ENCODE measurements around the gene DGKI.

DGKI gene

GRCh38 chr7:137652721-137653120 is 194.1 kb downstream of the DGKI start:
- peak; percentile 27 for DNase-seq

GRCh38 chr7:137647905-137648565 is 198.7 kb downstream of the DGKI start:
- no peak for DNase-seq

- peak; percentile 51 for DNase-seq
Measured at GRCh38 chr7:137642472-137642871, 204.3 kb downstream of the DGKI start.

- no peak for DNase-seq
Measured at GRCh38 chr7:137642031-137642430, 204.7 kb downstream of the DGKI start.

- no peak for DNase-seq
Measured at GRCh38 chr7:137636376-137636775, 210.4 kb downstream of the DGKI start.

- no peak for DNase-seq
Measured at GRCh38 chr7:137635874-137636273, 210.9 kb downstream of the DGKI start.

GRCh38 chr7:137635132-137635531 is 211.6 kb downstream of the DGKI start:
- DNase-seq, result no peak

GRCh38 chr7:137634356-137634755 is 212.4 kb downstream of the DGKI start:
- DNase-seq, result no peak

- no peak for DNase-seq
Measured at GRCh38 chr7:137633133-137633532, 213.6 kb downstream of the DGKI start.

- DNase-seq, result no peak
Measured at GRCh38 chr7:137628216-137628615, 218.6 kb downstream of the DGKI start.

- DNase-seq, result peak; percentile 61
Measured at GRCh38 chr7:137626469-137627067, 220.2 kb downstream of the DGKI start.

- peak; percentile 27 for DNase-seq
Measured at GRCh38 chr7:137625197-137625596, 221.6 kb downstream of the DGKI start.

- DNase-seq, result no peak
Measured at GRCh38 chr7:137619181-137619580, 227.6 kb downstream of the DGKI start.

- DNase-seq, result no peak
Measured at GRCh38 chr7:137618748-137619147, 228.0 kb downstream of the DGKI start.

GRCh38 chr7:137613006-137613525 is 233.7 kb downstream of the DGKI start:
- no peak for DNase-seq

- DNase-seq, result no peak
Measured at GRCh38 chr7:137611606-137612005, 235.2 kb downstream of the DGKI start.

- DNase-seq, result peak; percentile 62
Measured at GRCh38 chr7:137609500-137609899, 237.3 kb downstream of the DGKI start.

- DNase-seq, result peak; percentile 64
Measured at GRCh38 chr7:137606061-137606674, 240.6 kb downstream of the DGKI start.

GRCh38 chr7:137603043-137603442 is 243.7 kb downstream of the DGKI start:
- no peak for DNase-seq

GRCh38 chr7:137601642-137602041 is 245.1 kb downstream of the DGKI start:
- no peak for DNase-seq

GRCh38 chr7:137597856-137598255 is 248.9 kb downstream of the DGKI start:
- DNase-seq, result no peak

GRCh38 chr7:137593115-137593711 is 253.6 kb downstream of the DGKI start:
- no peak for DNase-seq

GRCh38 chr7:137592232-137592896 is 254.4 kb downstream of the DGKI start:
- DNase-seq, result peak; percentile 81

Data from fibroblast of skin of scalp (primary cell).